Gastroesophageal sphincter (tissue), 3 donors: ENCODE results near the gene NINL.

ENCODE experiments used
- CTCF ChIP-seq, 4 experiments: fragments of 200-600 bp in 2 of 4; fragments of 450-650 bp in 2 of 4; sonication (generic) in 1 of 4; IDR thresholded peaks; one replicate each; pipeline ENCODE4 v1.5.1; 2017 to 2019; ENCODE audit warnings: antibody characterized with exemption in 4 of 4, mild to moderate bottlenecking in 2 of 4, moderate library complexity in 2 of 4
- EP300 ChIP-seq: sonication (generic); formaldehyde crosslinking; IDR thresholded peaks from one replicate; pipeline ENCODE4 v1.6.1; 2017; ENCODE audit warnings: antibody characterized with exemption, mild to moderate bottlenecking
- POLR2A ChIP-seq, 2 donors: fragments of 450-650 bp; IDR thresholded peaks; one replicate each; pipeline ENCODE4 v1.6.1; 2017; ENCODE audit warnings: antibody characterized with exemption in 2 of 2, mild to moderate bottlenecking in 2 of 2, moderate library complexity in 1 of 2

GRCh38 chr20:25546048-25546447 is 39.3 kb downstream of the NINL start:
- no peak for TF ChIP-seq CTCF (IDR thresholded peaks at IDR 0.05)
- TF ChIP-seq EP300: no peak
- TF ChIP-seq POLR2A (IDR thresholded peaks at IDR 0.05): no peak
